SH-SY5Y (cell line): Measurements from ENCODE around the gene LHX1.

Experiments
- GATA2 ChIP-seq: IDR thresholded peaks from 2 replicates; pipeline ENCODE4 v1.6.1; 2011; ENCODE audit warnings: mild to moderate bottlenecking, low read depth, low read length
- GATA3 ChIP-seq: IDR thresholded peaks from 2 replicates; pipeline ENCODE4 v1.6.1; 2011; ENCODE audit warnings: low read depth, mild to moderate bottlenecking, low read length, moderate library complexity

GRCh38 chr17:36919407-36919968, 17.8 kb upstream of the LHX1 start:
- TF ChIP-seq GATA2 = no peak
- TF ChIP-seq GATA3 = no peak
